Effector memory CD4-positive, alpha-beta T cell (primary cell): ENCODE data around the gene POU5F1.
"Not testable (repeated sequence)": the region's sequence is repeated elsewhere in the genome, so short reads cannot be mapped to it uniquely, and the experiment has no call there.

Experiments used
- DNase-seq, 3 donors: peaks; one replicate each; pipeline ENCODE4 v3.0.0-alpha.2; 2020
- H3K27ac ChIP-seq: 2 replicates; pipeline ENCODE4 v1.7.0; 2013; ENCODE audit warnings: mild to moderate bottlenecking, low read length, moderate library complexity; ENCODE audit not compliant: insufficient read depth, poor library complexity, severe bottlenecking
- H3K27me3 ChIP-seq: replicated peaks from 2 replicates; pipeline ENCODE4 v1.7.0; 2013; ENCODE audit warnings: mild to moderate bottlenecking, low read length; ENCODE audit not compliant: insufficient read depth, control insufficient read depth, poor library complexity, severe bottlenecking
- H3K36me3 ChIP-seq: 2 replicates; pipeline ENCODE4 v1.7.0; 2013; ENCODE audit warnings: mild to moderate bottlenecking, low read length, moderate library complexity; ENCODE audit not compliant: control insufficient read depth, insufficient read depth
- H3K4me1 ChIP-seq: 2 replicates; pipeline ENCODE4 v1.7.0; 2013; ENCODE audit warnings: low read length, mild to moderate bottlenecking; ENCODE audit not compliant: control insufficient read depth, insufficient read depth, poor library complexity, severe bottlenecking
- H3K4me3 ChIP-seq: 2 replicates; pipeline ENCODE4 v1.7.0; 2013; ENCODE audit warnings: low read length, low read depth, mild to moderate bottlenecking; ENCODE audit not compliant: insufficient read depth, poor library complexity, severe bottlenecking
- H3K9me3 ChIP-seq: 2 replicates; pipeline ENCODE4 v1.7.0; 2013; ENCODE audit warnings: mild to moderate bottlenecking, low read length, moderate library complexity; ENCODE audit not compliant: control insufficient read depth

POU5F1 gene

GRCh38 chr6:31179042-31179386 lies 8.5 kb upstream of the POU5F1 start:
- no peak overlapping the region for H3K4me3 ChIP-seq
- no peaks in the 10 kb centered on the region for H3K36me3 ChIP-seq
- no peaks in the 10 kb centered on the region for H3K9me3 ChIP-seq
- H3K27ac ChIP-seq = no peak overlapping the region
- no peaks in the 10 kb centered on the region for H3K27me3 ChIP-seq
- no peak for DNase-seq
- peaks cover 8% of the 10 kb centered on the region for H3K4me1 ChIP-seq

GRCh38 chr6:31178143-31179041 lies 7.9 kb upstream of the POU5F1 start:
- DNase-seq = no peak
- Histone ChIP-seq H3K27me3 (no peaks in the 10 kb centered on the region), H3K4me1 (peaks cover 8% of the 10 kb centered on the region), H3K9me3 (no peaks in the 10 kb centered on the region), H3K4me3 (no peak overlapping the region), H3K27ac (no peak overlapping the region), H3K36me3 (no peaks in the 10 kb centered on the region)

GRCh38 chr6:31175971-31176370 lies 5.5 kb upstream of the POU5F1 start:
- Histone ChIP-seq H3K27ac (no peak overlapping the region), H3K36me3 (no peaks in the 10 kb centered on the region), H3K4me3 (no peak overlapping the region), H3K4me1 (peaks cover 8% of the 10 kb centered on the region), H3K27me3 (no peaks in the 10 kb centered on the region), H3K9me3 (no peaks in the 10 kb centered on the region)
- no peak for DNase-seq

GRCh38 chr6:31174378-31174777 lies 3.9 kb upstream of the POU5F1 start:
- no peak for DNase-seq
- H3K4me3 ChIP-seq = no peak overlapping the region
- H3K9me3 ChIP-seq = no peaks in the 10 kb centered on the region
- no peak overlapping the region for H3K27ac ChIP-seq
- H3K36me3 ChIP-seq = no peaks in the 10 kb centered on the region
- peaks cover 8% of the 10 kb centered on the region for H3K4me1 ChIP-seq
- no peaks in the 10 kb centered on the region for H3K27me3 ChIP-seq

- DNase-seq = no peak
- H3K4me1 ChIP-seq = peaks cover 4% of the 10 kb centered on the region
- H3K4me3 ChIP-seq = no peak overlapping the region
- H3K36me3 ChIP-seq = no peaks in the 10 kb centered on the region
- H3K27ac ChIP-seq = no peak overlapping the region
- no peaks in the 10 kb centered on the region for H3K9me3 ChIP-seq
- H3K27me3 ChIP-seq = no peaks in the 10 kb centered on the region
Measured at GRCh38 chr6:31173406-31173805, 2.9 kb upstream of the POU5F1 start.

- no peak for DNase-seq
- H3K9me3 ChIP-seq = no peaks in the 10 kb centered on the region
- H3K36me3 ChIP-seq = no peaks in the 10 kb centered on the region
- no peak overlapping the region for H3K27ac ChIP-seq
- H3K4me1 ChIP-seq = no peaks in the 10 kb centered on the region
- H3K27me3 ChIP-seq = no peaks in the 10 kb centered on the region
- H3K4me3 ChIP-seq = no peak overlapping the region
Measured at GRCh38 chr6:31172973-31173384, 2.5 kb upstream of the POU5F1 start.

- no peaks in the 10 kb centered on the region for H3K36me3 ChIP-seq
- H3K4me1 ChIP-seq = no peaks in the 10 kb centered on the region
- H3K9me3 ChIP-seq = no peaks in the 10 kb centered on the region
- no peak overlapping the region for H3K27ac ChIP-seq
- H3K27me3 ChIP-seq = no peaks in the 10 kb centered on the region
- DNase-seq = no peak
- H3K4me3 ChIP-seq = no peak overlapping the region
Measured at GRCh38 chr6:31171931-31172905, 1.7 kb upstream of the POU5F1 start.

- H3K36me3 ChIP-seq = no peaks in the 10 kb centered on the region
- no peak overlapping the region for H3K4me3 ChIP-seq
- no peak overlapping the region for H3K27ac ChIP-seq
- no peaks in the 10 kb centered on the region for H3K9me3 ChIP-seq
- no peaks in the 10 kb centered on the region for H3K27me3 ChIP-seq
- no peak for DNase-seq
- H3K4me1 ChIP-seq = no peaks in the 10 kb centered on the region
Measured at GRCh38 chr6:31170987-31171671, 647 bp upstream of the POU5F1 start.

- not testable (repeated sequence) for H3K9me3 ChIP-seq, DNase-seq, H3K27ac ChIP-seq, H3K4me3 ChIP-seq, H3K36me3 ChIP-seq, H3K4me1 ChIP-seq, H3K27me3 ChIP-seq
Measured at GRCh38 chr6:31169858-31170599, 453 bp downstream of the POU5F1 start.
